ENCODE data around the gene PFN3.

PFN3 gene, protein sequence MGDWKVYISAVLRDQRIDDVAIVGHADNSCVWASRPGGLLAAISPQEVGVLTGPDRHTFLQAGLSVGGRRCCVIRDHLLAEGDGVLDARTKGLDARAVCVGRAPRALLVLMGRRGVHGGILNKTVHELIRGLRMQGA

DNA sequence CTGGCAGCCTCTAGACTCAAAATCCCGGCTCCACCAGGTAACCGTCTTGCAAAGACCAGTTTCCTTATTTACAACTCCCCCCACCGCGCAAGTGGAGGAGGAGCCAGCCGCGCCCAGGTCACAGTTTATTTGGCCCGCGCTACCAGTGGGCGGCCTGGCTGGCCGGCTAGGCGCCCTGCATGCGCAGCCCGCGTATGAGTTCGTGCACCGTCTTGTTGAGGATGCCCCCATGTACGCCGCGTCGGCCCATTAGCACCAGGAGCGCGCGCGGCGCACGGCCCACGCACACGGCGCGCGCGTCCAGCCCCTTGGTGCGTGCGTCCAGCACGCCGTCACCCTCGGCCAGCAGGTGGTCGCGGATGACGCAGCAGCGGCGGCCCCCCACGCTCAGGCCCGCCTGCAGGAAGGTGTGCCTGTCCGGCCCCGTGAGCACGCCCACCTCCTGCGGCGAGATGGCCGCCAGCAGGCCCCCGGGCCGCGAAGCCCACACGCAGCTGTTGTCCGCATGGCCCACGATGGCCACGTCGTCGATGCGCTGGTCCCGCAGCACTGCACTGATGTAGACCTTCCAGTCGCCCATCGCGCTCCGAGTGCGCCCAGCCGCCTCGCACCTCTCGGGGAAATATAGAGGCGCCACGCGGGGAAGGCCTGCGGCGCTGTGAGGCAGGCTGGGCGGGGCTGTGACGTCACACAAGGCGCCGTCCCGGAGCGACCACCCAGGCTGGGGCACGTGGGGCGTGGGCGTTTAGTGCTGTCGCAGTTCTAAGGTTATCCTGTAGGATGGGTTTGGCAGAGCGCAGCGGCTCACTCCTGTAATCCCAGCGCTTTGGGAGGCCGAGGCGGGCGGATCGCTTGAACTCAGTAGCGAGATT lies at the start of gene PFN3:
PFN3 (minus strand) TSS at position 665 of the 872 bp plus-strand sequence; CDS start at position 580, 85 bp downstream.
- no peak for DNase-seq

- DNase-seq = no peak
These were observed 48.9 kb upstream of the PFN3 start for GRCh38 chr5:177449140-177450061.

- no peak for DNase-seq
These were observed 47.9 kb upstream of the PFN3 start for GRCh38 chr5:177448244-177448950.

DNA sequence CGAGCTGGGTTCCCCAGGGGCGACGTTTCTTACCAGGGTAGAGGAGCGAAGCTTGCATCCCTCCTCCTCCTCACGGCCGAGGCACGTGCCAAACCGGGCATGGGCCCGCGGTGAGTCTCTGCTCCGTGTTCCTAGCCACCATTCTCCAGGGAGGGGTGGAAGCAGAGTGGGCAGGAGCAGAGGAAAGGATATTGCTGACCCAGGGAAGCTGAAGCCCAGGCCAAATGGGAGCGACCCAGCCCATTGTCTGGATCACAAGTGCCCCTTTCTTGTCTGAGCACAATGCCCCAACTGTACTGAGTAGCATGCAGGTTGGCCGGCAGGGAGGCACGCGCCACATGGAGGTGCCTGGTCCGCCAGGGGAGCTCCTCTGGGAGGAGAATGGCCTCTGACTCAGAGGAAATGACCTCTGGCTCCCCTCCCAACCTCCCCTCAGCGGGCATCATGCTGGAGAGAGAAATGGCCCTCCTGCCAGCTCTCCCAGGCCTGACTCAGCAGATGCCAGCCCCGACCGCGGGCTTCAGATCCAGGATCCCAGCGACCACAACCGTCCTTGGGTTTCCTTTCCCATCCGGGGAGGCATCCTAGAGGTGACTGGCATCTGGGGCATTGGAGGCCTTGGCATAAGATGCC lies 47.3 kb upstream of the PFN3 start:
- DNase-seq = no peak

DNA sequence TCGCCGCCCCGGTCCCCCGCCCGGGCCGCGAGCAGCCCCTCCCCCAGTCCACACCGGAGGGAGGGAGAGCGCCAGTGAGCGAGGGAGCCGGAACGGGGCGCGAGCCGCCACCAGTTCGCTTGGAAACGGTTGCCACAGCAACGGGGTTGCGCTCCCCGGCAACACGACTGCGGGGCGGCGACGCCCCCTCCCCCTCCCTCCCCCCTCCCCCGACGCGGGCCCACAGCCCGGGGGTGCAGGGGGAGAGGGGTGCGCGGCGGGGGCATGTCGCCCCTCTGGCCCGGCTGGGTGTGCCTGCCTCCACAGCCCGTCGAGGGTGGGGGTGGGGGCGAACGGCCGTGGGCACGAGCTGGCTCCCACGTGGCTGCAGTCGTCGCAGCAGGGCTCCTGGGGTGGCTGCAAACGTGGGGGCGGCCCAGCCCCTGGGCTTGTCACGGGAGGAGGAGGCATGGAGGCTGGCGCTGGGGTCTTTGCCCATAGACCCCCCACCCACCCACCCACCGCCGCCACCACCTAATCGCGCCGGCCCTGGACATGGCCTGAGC lies 46.7 kb upstream of the PFN3 start:
- DNase-seq = peak; percentile 63

GRCh38 chr5:177446200-177447065 lies 46.0 kb upstream of the PFN3 start, which contains the start of gene PRR7:
TSS of gene PRR7 (plus strand) at chr5:177446814. CDS start at chr5:177455068, 8,254 bp downstream.
- DNase-seq = peak; percentile 26

- DNase-seq = no peak
These were observed 45.4 kb upstream of the PFN3 start for GRCh38 chr5:177445917-177446199.

DNA sequence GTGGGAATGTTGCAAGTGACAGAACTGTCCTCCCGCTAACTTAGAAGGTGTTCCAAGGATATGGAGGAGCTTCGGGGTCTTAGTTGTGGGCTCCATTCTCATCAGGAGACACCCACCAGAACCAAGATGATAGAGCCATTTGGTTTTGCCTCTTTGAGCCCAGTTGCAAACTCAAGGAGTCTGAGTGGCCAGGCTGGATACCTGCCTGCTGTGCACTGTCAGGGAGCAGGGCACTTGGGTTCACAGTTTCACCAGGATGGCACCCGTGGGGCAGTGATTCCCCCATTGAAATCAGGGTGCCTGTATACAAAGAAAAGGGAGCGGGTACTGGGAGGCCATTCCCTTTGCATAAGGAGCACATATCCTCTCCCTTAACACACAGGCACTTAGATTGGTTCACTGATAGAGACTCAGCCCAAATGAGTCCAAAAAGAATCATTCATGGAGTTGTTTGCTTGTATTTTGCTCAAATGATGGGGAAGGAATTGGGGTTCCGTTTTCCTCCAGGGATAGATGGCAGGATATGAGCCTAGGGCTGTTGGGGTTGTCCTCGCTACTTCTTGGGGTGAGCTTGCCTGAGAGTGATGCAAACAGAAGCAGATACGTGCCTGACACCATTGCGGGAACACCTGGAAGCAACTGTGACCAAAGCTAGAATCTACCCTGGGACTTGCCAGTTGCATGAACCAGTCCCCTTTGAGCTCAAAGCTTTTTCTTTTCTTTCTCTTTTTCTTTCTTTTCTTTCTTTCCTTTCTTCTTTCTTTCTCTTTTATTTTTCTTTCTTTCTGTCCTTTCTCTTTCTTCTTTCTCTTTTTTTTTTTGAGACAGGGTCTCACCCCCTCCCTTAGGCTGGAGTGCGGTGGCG lies 44.8 kb upstream of the PFN3 start:
- DNase-seq = no peak

GRCh38 chr5:177444106-177445051 lies 43.9 kb upstream of the PFN3 start:
- no peak for DNase-seq

DNA sequence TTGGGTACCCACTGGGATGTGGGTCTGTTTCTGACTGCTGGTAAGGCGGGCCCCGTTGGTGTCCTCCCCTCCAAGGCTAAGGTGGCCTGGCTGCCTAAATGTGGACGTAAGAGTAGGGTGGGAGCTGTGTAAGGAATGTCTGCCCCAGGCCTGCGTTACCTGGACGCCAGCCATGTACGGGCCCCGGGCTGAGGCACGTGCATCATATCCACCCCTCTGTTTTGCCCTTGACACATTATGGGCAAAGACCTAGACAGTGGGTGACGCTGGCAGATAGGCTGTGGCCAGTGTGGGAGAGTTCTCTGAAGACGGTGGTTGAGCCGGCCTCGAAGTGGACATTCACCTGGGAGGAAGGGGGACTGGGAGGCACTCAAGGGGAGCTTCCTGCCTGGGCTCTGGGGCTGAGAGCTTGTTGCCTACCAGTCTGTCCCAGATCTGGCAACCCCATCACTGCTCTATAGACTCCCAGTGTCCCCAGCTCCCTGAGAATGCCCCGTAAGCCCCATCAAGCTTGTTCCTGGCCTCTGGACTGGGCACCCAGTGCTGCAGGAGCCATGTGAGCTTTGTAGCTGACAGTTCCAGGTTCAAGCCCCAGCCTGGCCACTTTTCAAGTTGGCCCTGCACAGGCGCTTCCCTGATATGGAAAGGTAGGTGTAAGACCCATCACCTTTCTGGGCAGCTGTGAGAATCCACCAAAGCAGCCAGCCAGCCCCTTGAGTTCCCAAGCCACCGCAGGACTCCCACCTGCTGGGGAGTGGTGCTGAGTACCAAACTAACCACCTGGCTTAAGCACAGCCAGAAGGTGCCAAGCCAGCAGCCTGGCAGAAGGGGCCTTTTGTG lies 42.9 kb upstream of the PFN3 start:
- DNase-seq = no peak

DNA sequence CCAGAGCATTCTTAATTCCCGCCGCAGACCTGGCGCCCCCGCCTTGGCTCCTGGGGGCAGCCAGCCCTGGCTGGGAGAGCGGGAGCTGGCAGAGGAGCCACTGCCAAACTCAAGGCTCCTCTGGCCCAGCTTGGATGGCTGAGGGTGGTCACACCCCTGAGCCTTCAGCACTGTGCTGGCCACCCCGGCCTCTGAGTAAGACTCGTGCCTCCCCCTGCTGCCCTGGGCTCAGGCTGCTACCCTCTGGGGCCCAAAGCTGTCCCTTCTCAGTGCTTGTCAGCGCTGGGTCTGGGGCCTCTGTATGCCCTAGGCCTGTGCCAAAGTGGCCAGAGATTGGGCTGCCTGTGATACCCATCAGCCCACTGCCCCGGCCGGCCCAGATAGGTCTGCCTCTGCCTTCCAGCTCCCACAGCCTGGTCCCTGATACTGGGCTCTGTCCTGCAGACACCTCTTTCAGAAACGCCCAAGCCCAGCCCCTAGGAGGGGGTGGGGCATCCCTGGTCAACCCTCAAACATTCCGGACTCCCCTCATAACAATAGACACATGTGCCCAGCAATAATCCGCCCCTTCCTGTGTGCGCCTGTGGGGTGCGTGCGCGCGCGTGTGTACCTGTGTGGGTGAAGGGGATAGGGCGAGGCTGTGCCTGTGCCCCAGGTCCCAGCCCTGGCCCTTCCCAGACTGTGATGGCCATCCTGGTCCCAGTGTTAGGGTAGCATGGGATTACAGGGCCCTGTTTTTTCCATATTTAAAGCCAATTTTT lies 41.8 kb upstream of the PFN3 start:
- no peak for DNase-seq

DNA sequence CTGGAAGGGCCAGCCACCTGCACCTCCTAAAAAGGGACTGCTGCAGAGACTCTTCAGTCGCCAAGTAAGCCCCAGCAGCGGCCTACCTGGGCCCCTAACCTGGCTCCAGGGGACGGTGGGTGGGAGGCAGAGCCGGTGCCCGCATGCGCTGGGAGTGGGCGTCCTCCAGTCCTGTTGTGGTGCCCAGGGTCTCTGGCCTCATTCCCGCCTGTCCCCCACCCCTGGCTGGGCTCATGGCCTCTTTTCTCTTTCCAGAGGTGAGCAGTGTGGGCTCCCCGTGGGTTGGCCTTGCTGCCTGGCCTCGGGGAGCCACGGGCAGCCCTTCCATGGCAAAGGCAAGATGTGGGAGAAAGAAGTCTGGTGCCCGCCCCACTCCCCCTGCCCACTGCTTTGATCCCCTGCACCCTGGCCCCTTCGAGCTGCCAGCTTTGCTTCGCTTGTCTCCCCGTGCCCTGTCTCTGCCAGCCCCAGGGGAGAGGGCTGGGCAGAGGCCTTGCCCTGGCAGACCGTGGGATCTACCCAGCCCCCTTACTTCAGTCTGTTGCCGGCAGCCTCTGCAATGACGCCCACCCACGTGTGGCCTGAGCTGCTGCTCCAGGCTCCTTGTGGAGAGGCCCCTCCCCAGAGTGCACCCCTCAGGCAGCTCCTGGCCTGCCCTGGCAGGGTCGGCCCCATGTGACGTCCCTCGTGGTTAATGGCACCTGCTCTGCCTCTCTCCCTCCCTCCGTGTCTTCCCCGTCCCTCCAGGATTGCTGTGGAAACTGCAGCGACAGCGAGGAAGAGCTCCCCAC lies 40.7 kb upstream of the PFN3 start:
- no peak for DNase-seq

GRCh38 chr5:177440211-177440989 lies 39.9 kb upstream of the PFN3 start:
- DNase-seq = no peak

DNA sequence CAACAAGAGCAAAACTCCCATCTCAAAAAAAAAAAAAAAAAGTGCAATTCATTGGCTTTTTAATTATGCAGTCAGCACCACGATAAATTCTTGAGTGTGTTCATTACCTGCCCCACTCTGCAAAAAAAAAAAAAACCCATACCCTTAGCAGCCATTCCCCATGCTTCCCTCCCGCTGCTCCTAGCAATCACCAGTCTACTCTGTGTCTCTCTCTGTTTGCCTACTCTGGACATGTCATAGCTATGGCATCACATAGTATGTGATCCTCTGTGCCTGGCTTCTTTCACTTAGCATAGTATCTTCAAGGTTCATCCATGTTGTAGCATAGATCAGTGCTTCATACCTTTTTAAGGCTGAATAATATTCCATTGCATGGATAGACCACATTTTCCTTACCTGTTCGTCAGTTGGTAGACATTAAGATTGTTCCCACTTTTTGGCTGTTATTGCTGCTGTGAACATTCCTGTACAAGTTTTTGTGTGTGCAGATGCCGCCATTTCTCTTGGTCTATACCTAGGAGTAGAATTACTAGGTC lies 39.1 kb upstream of the PFN3 start:
- DNase-seq = no peak

- DNase-seq = no peak
These were observed 38.0 kb upstream of the PFN3 start for GRCh38 chr5:177438468-177438867.
